Mucosa of stomach (tissue), 1 donor: ENCODE data around the gene SCP2D1.

Experiments used
- H3K27me3 ChIP-seq: one replicate; pipeline ENCODE4 v1.7.0; 2013; ENCODE audit warnings: mild to moderate bottlenecking, low read length; ENCODE audit not compliant: control insufficient read depth, insufficient read depth
- H3K36me3 ChIP-seq: one replicate; pipeline ENCODE4 v1.7.0; 2013; ENCODE audit warnings: low read length; ENCODE audit not compliant: control insufficient read depth, insufficient read depth
- H3K4me1 ChIP-seq: one replicate; pipeline ENCODE4 v1.7.0; 2013; ENCODE audit warnings: mild to moderate bottlenecking, low read length; ENCODE audit not compliant: control insufficient read depth, insufficient read depth
- H3K4me3 ChIP-seq: one replicate; pipeline ENCODE4 v1.7.0; 2013; ENCODE audit warnings: low read length
- H3K9ac ChIP-seq: one replicate; pipeline ENCODE4 v1.7.0; 2013; ENCODE audit warnings: mild to moderate bottlenecking, low read length, moderate library complexity
- H3K9me3 ChIP-seq: one replicate; pipeline ENCODE4 v1.7.0; 2013; ENCODE audit warnings: mild to moderate bottlenecking, low read length, moderate library complexity; ENCODE audit not compliant: control insufficient read depth
- donor health status: Pancreatic carcinoma.

SCP2D1 gene

DNA sequence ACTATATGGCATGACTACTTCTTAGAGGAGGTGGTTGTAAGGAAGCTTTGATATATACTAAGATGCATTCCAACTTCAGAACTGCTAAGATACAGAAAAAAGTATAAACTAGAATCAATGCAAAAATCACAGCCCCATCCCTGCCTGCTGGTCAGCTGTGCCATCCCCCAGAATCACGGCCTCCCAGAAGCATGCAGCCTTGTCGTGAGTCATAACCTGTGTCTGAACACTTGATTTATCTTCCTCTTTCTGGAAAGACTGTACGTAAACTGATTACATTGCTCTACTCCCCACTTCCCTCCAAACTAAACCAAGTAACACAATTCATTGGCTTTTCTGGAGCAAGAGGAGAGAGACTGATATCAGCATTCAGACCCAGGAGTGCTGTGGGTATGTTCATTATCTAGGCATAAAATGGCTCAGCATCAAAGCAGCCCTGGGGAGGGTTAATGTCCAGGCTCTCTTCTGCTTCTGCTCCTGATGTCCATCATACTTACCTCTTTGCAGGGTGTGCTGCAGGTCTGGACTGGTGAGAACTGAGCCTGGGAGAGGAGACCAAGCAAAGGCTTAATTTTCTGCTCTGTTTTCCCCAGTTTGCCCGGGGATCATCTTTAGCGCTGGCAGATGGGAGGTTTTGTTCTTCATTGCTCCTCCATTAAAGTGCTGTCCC is 18.4 kb downstream of the SCP2D1 start:
- Histone ChIP-seq H3K27me3 (no peaks in the 10 kb centered on the region), H3K4me3 (no peak overlapping the region), H3K4me1 (peaks cover under 1% of the 10 kb centered on the region), H3K9me3 (no peaks in the 10 kb centered on the region), H3K9ac (no peak overlapping the region), H3K36me3 (no peaks in the 10 kb centered on the region)

DNA sequence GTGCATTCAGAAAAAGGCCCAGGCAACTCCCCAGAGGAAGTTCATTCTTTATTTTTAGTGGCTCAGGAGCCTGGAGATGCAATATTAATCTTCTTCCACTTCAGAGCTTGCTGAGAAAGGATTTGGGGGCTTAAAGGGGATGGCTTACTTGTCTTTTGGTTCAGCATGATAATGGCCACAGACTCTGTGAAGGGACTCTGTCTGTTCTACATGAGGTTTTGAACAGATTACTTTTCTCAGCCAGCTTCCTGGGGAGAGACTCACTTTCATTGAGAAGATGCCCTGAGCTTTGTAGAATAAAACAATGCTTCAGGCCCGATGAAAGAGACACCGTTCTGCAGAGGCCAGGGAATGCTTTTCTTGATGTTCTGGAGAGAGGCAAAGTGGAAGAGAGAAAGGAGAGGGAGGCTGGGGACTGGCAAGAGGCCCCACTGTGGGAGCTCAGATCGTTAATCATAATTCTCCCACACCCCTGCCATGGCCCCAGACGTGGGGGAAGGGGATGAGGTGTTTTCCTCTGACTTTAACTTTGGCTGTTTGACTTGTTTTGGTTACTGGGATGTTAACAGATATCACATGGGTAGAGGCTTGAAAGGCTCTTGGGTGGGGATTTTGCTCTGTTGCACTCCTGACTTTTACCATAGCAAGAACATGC is 19.1 kb downstream of the SCP2D1 start:
- Histone ChIP-seq H3K9ac (no peak overlapping the region), H3K9me3 (no peaks in the 10 kb centered on the region), H3K36me3 (no peaks in the 10 kb centered on the region), H3K4me3 (no peak overlapping the region), H3K27me3 (no peaks in the 10 kb centered on the region), H3K4me1 (peaks cover 7% of the 10 kb centered on the region)

DNA sequence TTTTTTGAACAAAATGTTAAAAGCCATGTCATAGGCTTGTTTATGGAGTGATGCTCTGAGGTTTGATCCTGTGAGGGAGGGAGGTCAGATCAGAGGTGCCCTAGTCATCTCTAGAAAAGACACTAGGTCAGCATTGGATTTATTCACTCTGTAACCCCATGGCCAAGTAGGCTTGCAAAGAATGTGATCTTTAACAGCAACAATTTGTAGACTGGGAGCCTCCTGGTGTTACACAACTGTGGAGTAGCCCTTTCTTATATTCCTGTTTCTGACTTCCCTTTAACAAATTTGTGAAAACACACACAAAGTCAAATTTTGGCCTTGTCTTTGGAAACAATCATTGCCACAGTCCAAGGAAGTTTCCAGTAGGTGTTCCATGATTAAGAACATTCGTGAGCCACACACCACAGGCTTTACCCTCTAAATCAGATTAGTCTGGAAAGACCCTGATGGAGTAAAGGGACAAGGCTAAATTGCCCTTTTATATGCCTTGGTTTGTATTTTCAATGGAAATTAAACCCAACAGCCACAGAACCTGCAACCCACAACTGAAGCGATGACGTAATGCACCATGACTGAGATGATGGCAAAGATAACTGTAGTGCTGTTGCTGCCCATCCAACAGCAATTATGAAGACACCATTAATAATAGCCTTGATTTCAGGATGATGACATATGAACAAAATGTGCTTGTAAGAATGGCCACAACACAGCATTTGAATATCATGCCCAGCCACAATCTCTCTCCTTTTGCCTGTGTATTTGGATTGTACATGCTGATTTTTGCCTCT is 22.1 kb downstream of the SCP2D1 start:
- Histone ChIP-seq H3K9ac (no peak overlapping the region), H3K27me3 (no peaks in the 10 kb centered on the region), H3K9me3 (no peaks in the 10 kb centered on the region), H3K36me3 (no peaks in the 10 kb centered on the region), H3K4me1 (peaks cover 7% of the 10 kb centered on the region), H3K4me3 (no peak overlapping the region)

DNA sequence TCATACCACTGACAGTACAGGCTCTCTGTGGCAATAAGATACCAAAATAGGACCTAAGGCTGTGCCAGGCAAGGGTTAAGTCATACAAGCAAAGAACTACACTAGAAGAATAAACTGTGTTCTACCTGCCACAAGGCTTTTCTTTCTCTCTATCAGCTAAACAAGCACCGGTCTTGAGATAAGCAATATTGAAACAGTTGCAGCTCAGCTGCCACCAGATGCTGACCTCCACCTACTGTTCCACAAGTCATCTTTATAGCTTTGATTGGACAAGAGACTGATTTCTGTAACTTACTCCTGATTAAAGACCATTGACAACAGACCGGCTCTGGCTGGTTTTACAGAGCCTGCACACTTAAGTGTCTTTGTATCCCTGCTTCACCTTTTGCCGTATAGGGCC is 24.1 kb downstream of the SCP2D1 start:
- no peaks in the 10 kb centered on the region for H3K9me3 ChIP-seq
- peaks cover 7% of the 10 kb centered on the region for H3K4me1 ChIP-seq
- H3K36me3 ChIP-seq = no peaks in the 10 kb centered on the region
- H3K9ac ChIP-seq = no peak overlapping the region
- no peaks in the 10 kb centered on the region for H3K27me3 ChIP-seq
- H3K4me3 ChIP-seq = no peak overlapping the region

DNA sequence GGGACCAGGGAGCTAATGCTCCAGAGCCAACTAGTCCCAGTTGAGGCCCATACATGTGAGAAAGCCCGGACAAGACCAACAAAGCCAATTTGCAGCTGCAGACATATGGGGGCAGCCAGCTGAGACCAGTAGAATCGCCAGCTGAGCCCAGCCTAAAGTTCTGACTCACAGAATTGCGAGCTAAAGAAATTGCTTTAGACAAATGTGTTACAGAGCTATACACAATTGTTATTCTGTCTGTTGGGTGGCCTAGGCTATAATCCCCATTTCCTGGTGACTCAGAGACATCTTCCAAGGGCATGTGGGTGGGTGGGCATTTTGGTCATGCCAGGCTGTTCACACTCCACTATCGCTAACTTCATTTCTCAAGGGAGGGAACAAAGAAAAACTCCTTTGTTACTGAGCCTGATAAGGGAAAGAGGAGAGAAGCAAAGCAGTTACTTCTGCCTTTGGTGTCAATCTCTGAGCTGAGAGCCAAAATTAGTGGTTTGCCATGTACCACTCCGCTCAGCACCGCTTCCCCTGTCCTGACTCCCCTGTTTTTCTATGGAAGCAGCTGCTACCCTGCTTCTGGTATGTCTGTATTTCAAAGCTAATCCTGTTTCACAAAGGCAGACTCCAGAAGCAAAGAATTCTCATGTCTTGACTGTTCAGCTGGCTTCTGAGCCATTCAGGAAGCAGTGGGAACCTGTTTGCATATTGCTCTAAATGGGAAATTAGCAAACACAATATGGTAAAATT is 26.1 kb downstream of the SCP2D1 start:
- no peaks in the 10 kb centered on the region for H3K36me3 ChIP-seq
- no peak overlapping the region for H3K9ac ChIP-seq
- no peaks in the 10 kb centered on the region for H3K27me3 ChIP-seq
- H3K4me1 ChIP-seq = peaks cover 7% of the 10 kb centered on the region
- no peaks in the 10 kb centered on the region for H3K9me3 ChIP-seq
- H3K4me3 ChIP-seq = no peak overlapping the region

DNA sequence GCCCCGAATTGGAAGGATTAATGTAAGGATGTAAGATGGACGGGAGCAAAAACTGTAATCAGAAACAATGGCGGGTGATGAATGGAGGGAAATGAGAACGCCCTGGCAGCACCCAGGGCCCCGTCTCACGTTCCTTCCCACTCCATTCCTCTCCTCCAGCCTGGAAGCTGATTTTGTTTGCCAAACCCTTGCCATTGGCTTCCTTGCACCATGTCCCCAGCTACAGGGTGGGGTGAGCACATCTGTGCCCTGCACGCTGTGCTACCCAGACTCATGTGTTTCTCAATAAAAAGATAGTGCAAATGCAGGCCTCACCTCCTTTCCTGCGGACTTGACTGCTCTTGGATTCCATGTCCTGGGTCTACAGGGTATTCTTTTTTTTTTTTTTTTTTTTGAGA is 26.7 kb downstream of the SCP2D1 start:
- Histone ChIP-seq H3K9ac (no peak overlapping the region), H3K36me3 (no peaks in the 10 kb centered on the region), H3K4me3 (no peak overlapping the region), H3K9me3 (no peaks in the 10 kb centered on the region), H3K27me3 (no peaks in the 10 kb centered on the region), H3K4me1 (peaks cover 7% of the 10 kb centered on the region)

DNA sequence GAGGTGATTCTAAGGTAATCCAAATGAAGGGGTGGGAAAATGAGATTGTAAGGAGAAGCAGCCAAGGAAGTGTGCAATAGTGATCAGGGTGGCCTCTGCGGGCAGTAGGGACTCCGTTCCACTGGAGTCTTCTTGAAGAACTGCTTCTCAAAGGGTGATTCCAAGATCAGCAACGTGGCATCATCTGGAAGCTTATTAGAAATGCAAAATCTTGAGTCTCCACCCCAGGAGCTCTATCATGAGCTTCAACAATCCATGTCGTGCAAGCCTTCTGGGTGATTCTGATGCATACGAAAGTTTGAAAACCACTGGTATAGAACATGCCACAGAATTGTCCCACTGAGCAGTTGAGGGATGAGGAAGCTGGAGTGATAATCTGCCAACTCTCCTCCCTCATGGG is 31.4 kb downstream of the SCP2D1 start:
- Histone ChIP-seq H3K27me3 (no peaks in the 10 kb centered on the region), H3K9ac (no peak overlapping the region), H3K4me1 (no peaks in the 10 kb centered on the region), H3K4me3 (no peak overlapping the region), H3K9me3 (no peaks in the 10 kb centered on the region), H3K36me3 (no peaks in the 10 kb centered on the region)

DNA sequence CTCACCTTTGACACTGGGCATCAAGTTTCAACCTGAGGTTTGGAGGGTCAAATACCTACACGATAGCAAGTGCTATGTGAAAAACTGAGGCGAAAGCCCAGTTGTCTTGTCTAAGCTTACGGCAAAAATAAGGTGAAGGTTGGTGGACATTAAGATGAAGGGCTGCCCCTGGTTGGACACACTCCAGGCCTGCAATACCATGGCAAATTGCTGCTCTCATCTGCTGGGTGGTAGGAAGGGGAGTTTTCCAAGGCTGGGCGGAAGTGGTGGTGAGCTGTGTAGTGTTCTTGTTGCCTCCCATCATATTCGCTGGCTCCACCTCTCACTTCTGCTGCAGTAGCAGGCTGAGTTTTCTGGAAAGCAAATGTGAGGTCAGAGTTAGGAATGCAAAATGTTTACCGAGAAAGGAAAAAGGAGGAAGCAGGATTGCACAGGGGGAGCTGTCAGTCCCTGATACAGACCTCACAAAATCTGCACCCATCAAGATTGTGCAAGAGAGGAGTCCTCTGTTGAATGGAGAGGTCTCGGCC is 33.7 kb downstream of the SCP2D1 start:
- no peaks in the 10 kb centered on the region for H3K9me3 ChIP-seq

DNA sequence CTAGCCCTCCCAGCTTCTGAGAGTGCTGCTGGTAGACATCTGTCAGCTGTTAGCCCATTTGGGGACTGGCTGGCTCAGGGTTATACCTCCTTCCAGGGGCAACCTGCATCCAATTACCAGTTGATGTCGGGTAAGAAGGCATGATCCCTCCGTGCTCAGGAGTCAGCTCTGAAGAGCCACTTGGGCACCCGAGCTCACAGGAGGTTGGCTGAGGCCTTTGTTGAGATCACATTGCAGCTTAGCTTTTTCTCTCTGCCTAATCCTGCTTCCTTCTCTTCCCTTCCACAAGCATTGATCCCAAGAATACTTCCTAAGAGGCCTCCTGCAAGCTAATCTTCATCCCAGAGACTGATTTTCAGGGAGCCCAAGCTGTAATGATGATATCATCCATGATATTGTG is 35.5 kb downstream of the SCP2D1 start:
- Histone ChIP-seq H3K4me1 (no peaks in the 10 kb centered on the region), H3K9ac (no peak overlapping the region), H3K9me3 (no peaks in the 10 kb centered on the region), H3K4me3 (no peak overlapping the region), H3K36me3 (no peaks in the 10 kb centered on the region), H3K27me3 (no peaks in the 10 kb centered on the region)

More for the DNA sequence above, 33.7 kb downstream of the SCP2D1 start:
- Histone ChIP-seq H3K4me1 (no peaks in the 10 kb centered on the region), H3K9ac (no peak overlapping the region), H3K36me3 (no peaks in the 10 kb centered on the region), H3K4me3 (no peak overlapping the region), H3K27me3 (no peaks in the 10 kb centered on the region)

DNA sequence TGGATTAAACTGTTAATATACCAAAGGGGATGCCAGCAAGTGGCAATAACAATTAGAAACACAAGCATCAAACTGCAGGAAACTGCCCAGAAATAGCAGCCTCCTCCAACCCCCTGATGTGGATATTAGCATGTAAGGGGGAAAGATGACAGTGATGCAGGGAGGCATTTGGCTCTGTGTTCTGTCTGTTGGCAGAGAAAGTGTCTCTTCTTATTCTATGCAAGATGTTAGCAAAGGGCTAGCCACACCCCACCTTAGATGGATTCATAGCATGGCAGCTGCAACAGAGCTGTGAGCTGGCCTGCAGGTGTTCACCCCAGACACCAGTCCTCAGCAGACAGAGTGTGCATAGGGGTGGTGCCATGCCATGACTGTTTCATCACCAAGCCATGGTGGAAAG is 38.0 kb downstream of the SCP2D1 start:
- H3K4me3 ChIP-seq = no peak overlapping the region
- H3K9me3 ChIP-seq = no peaks in the 10 kb centered on the region
- H3K9ac ChIP-seq = no peak overlapping the region
- no peaks in the 10 kb centered on the region for H3K27me3 ChIP-seq
- no peaks in the 10 kb centered on the region for H3K36me3 ChIP-seq
- no peaks in the 10 kb centered on the region for H3K4me1 ChIP-seq

DNA sequence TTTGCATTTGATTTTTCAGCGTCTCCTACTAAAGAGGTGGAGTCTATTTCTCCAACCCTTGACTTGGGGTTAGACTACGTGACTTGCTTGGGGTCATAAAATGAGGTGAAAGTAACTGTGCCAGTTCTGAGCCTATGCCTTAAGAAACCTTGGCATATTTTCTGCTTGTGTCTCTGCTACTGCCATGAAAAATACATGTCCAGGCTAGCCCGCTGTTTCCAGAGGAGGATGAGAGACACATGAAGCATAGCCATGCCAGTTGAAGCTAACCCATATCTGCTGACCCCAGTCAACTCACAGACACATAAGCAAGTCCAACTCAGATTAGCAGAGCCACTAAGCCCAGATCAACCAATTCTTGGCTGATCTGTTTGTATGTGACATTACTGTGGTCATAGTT is 38.7 kb downstream of the SCP2D1 start:
- Histone ChIP-seq H3K4me1 (no peaks in the 10 kb centered on the region), H3K27me3 (no peaks in the 10 kb centered on the region), H3K9ac (no peak overlapping the region), H3K36me3 (no peaks in the 10 kb centered on the region), H3K4me3 (no peak overlapping the region), H3K9me3 (no peaks in the 10 kb centered on the region)
